Stomach smooth muscle (tissue), 2 donors: ENCODE results near the gene MRRF.
"Not testable (repeated sequence)": the region's sequence is repeated elsewhere in the genome, so short reads cannot be mapped to it uniquely, and the experiment has no call there.

Source experiments
- H3K27ac ChIP-seq: one replicate; pipeline ENCODE4 v1.7.0; 2013; ENCODE audit warnings: mild to moderate bottlenecking, low read length, inconsistent platforms
- H3K27me3 ChIP-seq, 2 donors: one replicate each; pipeline ENCODE4 v1.7.0; 2013; ENCODE audit warnings: low read length in 2 of 2; ENCODE audit not compliant: insufficient read depth in 2 of 2, control insufficient read depth in 1 of 2
- H3K36me3 ChIP-seq, 2 donors: one replicate each; pipeline ENCODE4 v1.7.0; 2013; ENCODE audit warnings: low read length in 2 of 2; ENCODE audit not compliant: control insufficient read depth in 2 of 2, insufficient read depth in 2 of 2
- H3K4me1 ChIP-seq: one replicate; pipeline ENCODE4 v1.7.0; 2013; ENCODE audit warnings: low read length; ENCODE audit not compliant: control insufficient read depth, insufficient read depth
- H3K4me3 ChIP-seq, 2 donors: one replicate each; pipeline ENCODE4 v1.7.0; 2013; ENCODE audit warnings: low read length in 2 of 2
- H3K9ac ChIP-seq, 2 donors: one replicate each; pipeline ENCODE4 v1.7.0; 2013; ENCODE audit warnings: low read length in 2 of 2, mild to moderate bottlenecking in 1 of 2
- H3K9me3 ChIP-seq, 2 donors: one replicate each; pipeline ENCODE4 v1.7.0; 2013; ENCODE audit warnings: low read length in 2 of 2; ENCODE audit not compliant: control insufficient read depth in 2 of 2
- donor health status: healthy.
- donor health status: Pancreatic carcinoma.

The MRRF gene

GRCh38 chr9:122307925-122308324 lies 43.2 kb downstream of the MRRF start:
- no peaks in the 10 kb centered on the region for H3K9me3 ChIP-seq
- peaks cover 10 to 12% of the 10 kb centered on the region in 2 donors for H3K36me3 ChIP-seq
- no peak overlapping the region for H3K4me3 ChIP-seq
- peaks cover 6% of the 10 kb centered on the region for H3K4me1 ChIP-seq
- no peak overlapping the region for H3K9ac ChIP-seq
- no peaks in the 10 kb centered on the region for H3K27me3 ChIP-seq
- H3K27ac ChIP-seq: no peak overlapping the region

- peaks cover 14 to 22% of the 10 kb centered on the region in 2 donors for H3K36me3 ChIP-seq
These were observed 45.2 kb downstream of the MRRF start for GRCh38 chr9:122309861-122310260.

DNA sequence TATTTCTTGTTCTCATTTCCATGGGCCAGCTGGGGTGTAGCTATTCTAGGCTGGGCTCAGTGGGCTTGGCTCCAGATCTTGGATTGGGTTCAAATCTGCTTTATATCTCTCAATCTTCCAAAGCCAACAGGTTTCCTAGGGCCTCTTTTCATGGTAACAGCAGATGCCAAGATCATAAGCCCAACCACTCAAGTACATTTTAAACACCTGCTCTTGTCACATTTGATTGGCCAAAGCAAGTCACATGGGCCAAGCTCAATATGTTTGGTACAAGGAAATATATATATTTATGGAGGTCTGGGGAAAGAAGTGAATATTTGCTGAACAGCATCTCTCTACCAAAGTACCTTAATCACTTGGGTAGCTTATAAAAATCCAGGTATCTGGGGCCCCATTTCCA lies 49.5 kb downstream of the MRRF start:
- Histone ChIP-seq H3K9ac (no peak overlapping the region), H3K4me1 (peaks cover 11% of the 10 kb centered on the region), H3K9me3 (no peaks in the 10 kb centered on the region), H3K27me3 (no peaks in the 10 kb centered on the region), H3K27ac (no peak overlapping the region), H3K4me3 (no peak overlapping the region), H3K36me3 (peaks cover 13 to 14% of the 10 kb centered on the region in 2 donors)

More at GRCh38 chr9:122309861-122310260, 45.2 kb downstream of the MRRF start:
- no peaks in the 10 kb centered on the region for H3K9me3 ChIP-seq
- H3K27ac ChIP-seq: no peak overlapping the region
- H3K4me3 ChIP-seq: no peak overlapping the region
- no peaks in the 10 kb centered on the region for H3K27me3 ChIP-seq
- no peak overlapping the region for H3K9ac ChIP-seq
- no peaks in the 10 kb centered on the region for H3K4me1 ChIP-seq

- H3K4me3 ChIP-seq: no peak overlapping the region
- H3K9me3 ChIP-seq: no peaks in the 10 kb centered on the region
- H3K9ac ChIP-seq: no peak overlapping the region
- H3K4me1 ChIP-seq: peaks cover 21% of the 10 kb centered on the region
- H3K27ac ChIP-seq: no peak overlapping the region
- peaks cover 11 to 13% of the 10 kb centered on the region in 2 donors for H3K36me3 ChIP-seq
- H3K27me3 ChIP-seq: no peaks in the 10 kb centered on the region
These were observed 50.9 kb downstream of the MRRF start for GRCh38 chr9:122315534-122315933.

DNA sequence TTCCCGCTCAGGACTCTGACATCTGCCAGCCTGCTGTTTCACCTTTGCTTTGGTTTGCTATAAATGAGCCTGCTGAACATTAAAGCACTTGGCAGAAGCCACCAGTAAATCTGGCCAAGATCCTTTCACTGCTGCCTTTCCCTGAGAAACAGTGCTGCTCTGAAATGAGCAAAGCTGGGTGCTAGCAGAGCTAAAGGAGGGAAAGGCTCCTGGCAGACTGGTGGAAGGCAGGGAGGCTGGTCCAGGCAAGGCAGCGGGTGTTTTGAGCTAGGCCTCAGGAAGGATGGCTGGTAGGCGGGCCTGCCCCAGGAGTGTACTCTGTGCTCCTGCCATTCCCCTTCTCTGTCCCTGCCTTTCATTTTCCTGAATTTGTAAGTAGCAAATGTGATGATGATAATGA lies 53.6 kb downstream of the MRRF start:
- Histone ChIP-seq H3K27ac (peak overlapping the region; percentile 63), H3K4me3 (peak overlapping the region in 1 of 2 donors; percentile 52), H3K27me3 (no peaks in the 10 kb centered on the region), H3K36me3 (peaks cover 9 to 13% of the 10 kb centered on the region in 2 donors), H3K4me1 (peaks cover 33% of the 10 kb centered on the region), H3K9ac (peak overlapping the region; percentile 38 to 51), H3K9me3 (no peaks in the 10 kb centered on the region)

DNA sequence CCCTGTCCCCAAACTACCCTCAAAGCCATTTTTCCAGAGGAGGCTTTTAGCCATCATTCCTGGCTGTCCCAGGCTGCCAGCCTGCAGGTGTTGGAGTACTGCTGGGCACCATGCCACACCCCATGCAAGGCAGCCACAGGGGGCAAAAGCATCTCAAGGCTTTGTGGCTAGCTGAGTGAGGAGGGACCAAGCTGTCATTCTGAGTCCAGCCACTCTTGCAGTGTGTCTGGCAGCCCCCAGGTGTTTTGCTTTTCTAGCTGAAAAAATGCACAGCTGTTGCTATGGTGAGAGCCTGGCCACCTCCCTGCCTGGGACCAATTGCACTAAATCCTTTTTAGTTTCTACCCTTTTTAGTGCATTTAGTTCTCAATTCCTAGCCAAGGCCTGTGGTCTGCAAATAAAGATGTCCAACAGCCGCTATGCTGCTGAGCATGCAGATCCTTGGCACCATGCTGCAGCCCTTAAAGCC lies 55.8 kb downstream of the MRRF start:
- peaks cover 46% of the 10 kb centered on the region for H3K4me1 ChIP-seq
- H3K4me3 ChIP-seq: no peak overlapping the region
- peak overlapping the region; percentile 18 for H3K27ac ChIP-seq
- peaks cover 3% of the 10 kb centered on the region in 2 donors for H3K36me3 ChIP-seq
- H3K9me3 ChIP-seq: no peaks in the 10 kb centered on the region
- no peaks in the 10 kb centered on the region for H3K27me3 ChIP-seq
- H3K9ac ChIP-seq: peak overlapping the region in 1 of 2 donors; percentile 29

- Histone ChIP-seq H3K9ac (no peak overlapping the region), H3K27ac (peak overlapping the region; percentile 46), H3K27me3 (no peaks in the 10 kb centered on the region), H3K36me3 (peaks cover 3 to 6% of the 10 kb centered on the region in 2 donors), H3K4me1 (peaks cover 49% of the 10 kb centered on the region), H3K9me3 (no peaks in the 10 kb centered on the region), H3K4me3 (no peak overlapping the region)
These were observed 57.9 kb downstream of the MRRF start for GRCh38 chr9:122322553-122322952.

- not testable (repeated sequence) for H3K27ac ChIP-seq, H3K4me3 ChIP-seq, H3K27me3 ChIP-seq, H3K9me3 ChIP-seq, H3K9ac ChIP-seq, H3K36me3 ChIP-seq
- peaks cover 34% of the 10 kb centered on the region for H3K4me1 ChIP-seq
These were observed 60.0 kb downstream of the MRRF start for GRCh38 chr9:122324665-122325064.

- Histone ChIP-seq H3K9me3 (no peaks in the 10 kb centered on the region), H3K4me3 (no peak overlapping the region), H3K4me1 (peaks cover 33% of the 10 kb centered on the region), H3K9ac (no peak overlapping the region), H3K27ac (no peak overlapping the region), H3K27me3 (no peaks in the 10 kb centered on the region), H3K36me3 (peaks cover 4 to 8% of the 10 kb centered on the region in 2 donors)
These were observed 60.4 kb downstream of the MRRF start for GRCh38 chr9:122325124-122325523.

- Histone ChIP-seq H3K9ac (no peak overlapping the region), H3K36me3 (peaks cover 4 to 8% of the 10 kb centered on the region in 2 donors), H3K27ac (no peak overlapping the region), H3K27me3 (no peaks in the 10 kb centered on the region), H3K4me1 (peaks cover 25% of the 10 kb centered on the region), H3K4me3 (no peak overlapping the region), H3K9me3 (no peaks in the 10 kb centered on the region)
These were observed 62.5 kb downstream of the MRRF start for GRCh38 chr9:122327175-122327574.

- H3K4me1 ChIP-seq: peaks cover 10% of the 10 kb centered on the region
- H3K27me3 ChIP-seq: no peaks in the 10 kb centered on the region
- no peak overlapping the region for H3K9ac ChIP-seq
- H3K27ac ChIP-seq: no peak overlapping the region
- H3K9me3 ChIP-seq: no peaks in the 10 kb centered on the region
- H3K4me3 ChIP-seq: no peak overlapping the region
- peaks cover 2 to 5% of the 10 kb centered on the region in 2 donors for H3K36me3 ChIP-seq
These were observed 64.9 kb downstream of the MRRF start for GRCh38 chr9:122329597-122329996.
